Testis (tissue), 2 donors: Measurements from ENCODE around the gene SDK1.

Experiments used
- CTCF ChIP-seq, 3 experiments: fragments of 450-650 bp in 2 of 3; fragments of 200-600 bp in 1 of 3; sonication (generic) in 1 of 3; IDR thresholded peaks; one replicate each; pipeline ENCODE4 v1.5.1; 2016 to 2019; ENCODE audit warnings: antibody characterized with exemption in 3 of 3, mild to moderate bottlenecking in 2 of 3, moderate library complexity in 1 of 3
- POLR2A ChIP-seq: fragments of 450-650 bp; IDR thresholded peaks from one replicate; pipeline ENCODE4 v1.6.1; 2017; ENCODE audit warnings: antibody characterized with exemption, mild to moderate bottlenecking, moderate library complexity

- TF ChIP-seq CTCF (IDR thresholded peaks at IDR 0.05) (no peak), POLR2A (no peak)
Observed at GRCh38 chr7:3867863-3868262, 566.8 kb downstream of the SDK1 start.
